Measurements from ENCODE around the gene TOMM22. TPM values are rescaled to one million over a fixed set of nuclear protein-coding genes. Genes with fewer than 3 reads are reported as not detected.

Gene TOMM22
- total and polyA plus RNA-seq, 4 donors = 25.6 to 57.7 (median 29.2) TPM

- no peak overlapping the region for H3K9ac ChIP-seq (ENCODE audit: insufficient read depth in 1 of 2, low read length in 2 of 2)
- H3K36me3 ChIP-seq (ENCODE audit: control insufficient read depth in 4 of 4, insufficient read depth in 4 of 4, low read length in 4 of 4) = peaks cover 7 to 26% (median 21%) of the 10 kb centered on the region in 4 donors
- 95 to 96% methylated on average over 15 of the region's 15 CpGs for WGBS, 2 donors
- ATAC-seq (ENCODE audit: insufficient read depth, low FRiP score) (no peak), DNase-seq (no peak)
- H3K9me3 ChIP-seq (ENCODE audit: control insufficient read depth in 4 of 4, insufficient read depth in 3 of 4, low read length in 3 of 4) = peaks cover 0 to 1% (median 0%) of the 10 kb centered on the region in 4 donors
- no peak overlapping the region for H3K4me3 ChIP-seq
- no peak overlapping the region for H3K27ac ChIP-seq (ENCODE audit: low read depth in 1 of 2, low read length in 1 of 2)
- H3K4me1 ChIP-seq (ENCODE audit: control insufficient read depth in 5 of 5, insufficient read depth in 5 of 5, low read length in 5 of 5) = peaks cover 0 to 19% (median 3%) of the 10 kb centered on the region in 5 donors
- TF ChIP-seq CTCF (IDR thresholded peaks at IDR 0.05; ENCODE audit: control extremely low read depth, extremely low read depth) = no peak
- H3K27me3 ChIP-seq (ENCODE audit: control insufficient read depth in 3 of 3, insufficient read depth in 3 of 3, low read length in 2 of 3) = no peaks in the 10 kb centered on the region
Measured at GRCh38 chr22:38715852-38716251, 34.1 kb downstream of the TOMM22 start.

- Histone ChIP-seq H3K9ac (ENCODE audit: insufficient read depth in 1 of 2, low read length in 2 of 2) (no peak overlapping the region), H3K27me3 (ENCODE audit: control insufficient read depth in 3 of 3, insufficient read depth in 3 of 3, low read length in 2 of 3) (no peaks in the 10 kb centered on the region), H3K9me3 (ENCODE audit: control insufficient read depth in 4 of 4, insufficient read depth in 3 of 4, low read length in 3 of 4) (peaks cover 0 to 1% (median 0%) of the 10 kb centered on the region in 4 donors), H3K36me3 (ENCODE audit: control insufficient read depth in 4 of 4, insufficient read depth in 4 of 4, low read length in 4 of 4) (peaks cover 7 to 27% (median 21%) of the 10 kb centered on the region in 4 donors), H3K4me1 (ENCODE audit: control insufficient read depth in 5 of 5, insufficient read depth in 5 of 5, low read length in 5 of 5) (peaks cover 0 to 19% (median 3%) of the 10 kb centered on the region in 5 donors), H3K4me3 (no peak overlapping the region), H3K27ac (ENCODE audit: low read depth in 1 of 2, low read length in 1 of 2) (no peak overlapping the region)
- ATAC-seq (ENCODE audit: insufficient read depth, low FRiP score) = no peak
- DNase-seq = no peak
- 97 to 98% methylated on average over 10 of the region's 10 CpGs for WGBS, 2 donors
- no peak for TF ChIP-seq CTCF (IDR thresholded peaks at IDR 0.05; ENCODE audit: control extremely low read depth, extremely low read depth)
Measured at GRCh38 chr22:38716271-38716670, 34.5 kb downstream of the TOMM22 start.

- Histone ChIP-seq H3K36me3 (ENCODE audit: control insufficient read depth in 4 of 4, insufficient read depth in 4 of 4, low read length in 4 of 4) (peaks cover 7 to 31% (median 24%) of the 10 kb centered on the region in 4 donors), H3K27me3 (ENCODE audit: control insufficient read depth in 3 of 3, insufficient read depth in 3 of 3, low read length in 2 of 3) (no peaks in the 10 kb centered on the region), H3K4me1 (ENCODE audit: control insufficient read depth in 5 of 5, insufficient read depth in 5 of 5, low read length in 5 of 5) (peaks cover 0 to 19% (median 3%) of the 10 kb centered on the region in 5 donors), H3K9me3 (ENCODE audit: control insufficient read depth in 4 of 4, insufficient read depth in 3 of 4, low read length in 3 of 4) (peaks cover 0 to 1% (median 0%) of the 10 kb centered on the region in 4 donors), H3K4me3 (no peak overlapping the region), H3K27ac (ENCODE audit: low read depth in 1 of 2, low read length in 1 of 2) (no peak overlapping the region), H3K9ac (ENCODE audit: insufficient read depth in 1 of 2, low read length in 2 of 2) (no peak overlapping the region)
- no peak for DNase-seq
- WGBS, 2 donors = 90 to 92% methylated on average over 9 of the region's 9 CpGs
- no peak for ATAC-seq (ENCODE audit: insufficient read depth, low FRiP score)
- TF ChIP-seq CTCF (IDR thresholded peaks at IDR 0.05; ENCODE audit: control extremely low read depth, extremely low read depth) = no peak
Measured at GRCh38 chr22:38716826-38717225, 35.1 kb downstream of the TOMM22 start.

- H3K4me3 ChIP-seq = no peak overlapping the region
- no peak overlapping the region for H3K9ac ChIP-seq (ENCODE audit: insufficient read depth in 1 of 2, low read length in 2 of 2)
- DNase-seq (no peak), ATAC-seq (ENCODE audit: insufficient read depth, low FRiP score) (no peak)
- 91% methylated on average over 6 of the region's 6 CpGs for WGBS, 2 donors
- no peaks in the 10 kb centered on the region for H3K27me3 ChIP-seq (ENCODE audit: control insufficient read depth in 3 of 3, insufficient read depth in 3 of 3, low read length in 2 of 3)
- no peak for TF ChIP-seq CTCF (IDR thresholded peaks at IDR 0.05; ENCODE audit: control extremely low read depth, extremely low read depth)
- H3K36me3 ChIP-seq (ENCODE audit: control insufficient read depth in 4 of 4, insufficient read depth in 4 of 4, low read length in 4 of 4) = peaks cover 8 to 32% (median 24%) of the 10 kb centered on the region in 4 donors
- no peak overlapping the region for H3K27ac ChIP-seq (ENCODE audit: low read depth in 1 of 2, low read length in 1 of 2)
- H3K4me1 ChIP-seq (ENCODE audit: control insufficient read depth in 5 of 5, insufficient read depth in 5 of 5, low read length in 5 of 5) = peaks cover 0 to 19% (median 3%) of the 10 kb centered on the region in 5 donors
- H3K9me3 ChIP-seq (ENCODE audit: control insufficient read depth in 4 of 4, insufficient read depth in 3 of 4, low read length in 3 of 4) = peaks cover 0 to 1% (median 0%) of the 10 kb centered on the region in 4 donors
Measured at GRCh38 chr22:38717244-38717643, 35.5 kb downstream of the TOMM22 start.
